22Rv1 (cell line): ENCODE data around the gene LRRC7.

Experiments
- ZFX ChIP-seq: fragments of 450-650 bp; IDR thresholded peaks from 2 replicates; pipeline ENCODE4 v1.6.1; 2017; ENCODE audit warnings: antibody characterized with exemption, borderline replicate concordance
- TF ChIP-seq, protein P1 (sequence below): fragments of 450-650 bp; IDR thresholded peaks from 2 replicates; pipeline ENCODE4 v1.5.1; 2017; ENCODE audit warnings: mild to moderate bottlenecking

DNA sequence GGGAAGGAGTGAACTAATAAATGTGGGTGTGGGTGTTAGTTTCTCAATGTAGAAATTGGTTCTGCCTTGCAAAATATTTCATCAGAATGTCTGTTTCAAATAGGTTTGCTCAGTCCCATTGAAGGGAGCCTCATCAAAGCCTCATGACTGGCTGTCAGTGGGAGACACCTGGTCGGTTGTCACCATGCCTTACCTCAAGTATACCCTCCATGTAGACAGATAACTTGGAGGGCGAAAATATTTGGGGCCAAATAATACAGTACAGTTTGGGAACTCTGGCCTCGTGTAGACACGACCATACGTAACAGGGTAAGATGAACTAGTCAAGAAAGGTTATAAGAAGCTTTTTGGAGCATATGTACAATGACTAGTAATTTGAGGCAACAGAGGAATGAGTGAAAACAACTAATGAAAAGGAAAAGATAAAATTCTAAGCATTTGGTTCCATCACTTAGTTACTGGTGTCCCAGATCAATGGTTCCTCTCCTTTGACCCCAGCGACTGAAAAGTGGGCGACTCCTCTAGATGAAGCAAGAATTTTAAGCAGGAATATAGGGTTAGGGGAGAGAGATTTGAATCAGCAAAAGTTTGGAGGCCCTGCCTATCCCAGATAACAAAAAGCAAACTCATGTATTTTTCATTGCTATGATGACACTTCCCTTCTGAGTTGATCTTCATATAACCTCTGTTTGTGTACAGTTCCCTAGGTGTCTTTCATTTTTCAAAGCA, 473.8 kb downstream of the LRRC7 start:
- TF ChIP-seq, protein P1, sequence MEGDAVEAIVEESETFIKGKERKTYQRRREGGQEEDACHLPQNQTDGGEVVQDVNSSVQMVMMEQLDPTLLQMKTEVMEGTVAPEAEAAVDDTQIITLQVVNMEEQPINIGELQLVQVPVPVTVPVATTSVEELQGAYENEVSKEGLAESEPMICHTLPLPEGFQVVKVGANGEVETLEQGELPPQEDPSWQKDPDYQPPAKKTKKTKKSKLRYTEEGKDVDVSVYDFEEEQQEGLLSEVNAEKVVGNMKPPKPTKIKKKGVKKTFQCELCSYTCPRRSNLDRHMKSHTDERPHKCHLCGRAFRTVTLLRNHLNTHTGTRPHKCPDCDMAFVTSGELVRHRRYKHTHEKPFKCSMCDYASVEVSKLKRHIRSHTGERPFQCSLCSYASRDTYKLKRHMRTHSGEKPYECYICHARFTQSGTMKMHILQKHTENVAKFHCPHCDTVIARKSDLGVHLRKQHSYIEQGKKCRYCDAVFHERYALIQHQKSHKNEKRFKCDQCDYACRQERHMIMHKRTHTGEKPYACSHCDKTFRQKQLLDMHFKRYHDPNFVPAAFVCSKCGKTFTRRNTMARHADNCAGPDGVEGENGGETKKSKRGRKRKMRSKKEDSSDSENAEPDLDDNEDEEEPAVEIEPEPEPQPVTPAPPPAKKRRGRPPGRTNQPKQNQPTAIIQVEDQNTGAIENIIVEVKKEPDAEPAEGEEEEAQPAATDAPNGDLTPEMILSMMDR = no peak
- TF ChIP-seq ZFX = no peak
